Measurements from ENCODE around the gene ELF2.
"Not testable (repeated sequence)": the region's sequence is repeated elsewhere in the genome, so short reads cannot be mapped to it uniquely, and the experiment has no call there.

ELF2 gene

DNA sequence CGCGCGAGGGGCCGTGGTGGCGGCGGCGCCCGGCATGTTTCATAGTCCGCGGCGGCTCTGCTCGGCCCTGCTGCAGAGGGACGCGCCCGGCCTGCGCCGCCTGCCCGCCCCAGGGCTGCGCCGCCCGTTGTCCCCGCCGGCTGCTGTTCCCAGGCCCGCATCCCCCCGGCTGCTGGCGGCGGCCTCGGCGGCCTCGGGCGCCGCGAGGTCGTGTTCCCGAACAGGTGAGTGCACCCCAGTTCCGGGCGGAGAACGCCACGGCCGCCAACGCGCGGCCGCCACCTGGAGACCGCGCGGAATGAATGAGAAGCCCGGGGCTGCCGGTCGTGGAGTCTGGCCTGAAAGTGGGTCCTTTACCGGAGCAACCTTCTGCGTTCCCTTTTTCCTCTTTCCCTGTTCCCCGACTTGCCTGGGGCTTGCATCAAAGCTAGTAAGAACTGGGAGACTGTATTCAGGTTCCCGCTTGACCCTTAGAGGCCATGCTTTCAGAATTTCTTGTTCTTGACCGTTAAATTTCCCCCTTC is 161.0 kb downstream of the ELF2 start:
- peak; percentile 49 for DNase-seq

- peak; percentile 98 for DNase-seq
Observed at GRCh38 chr4:139015269-139015947, 161.6 kb downstream of the ELF2 start, which contains the start of gene NOCT. Gene NOCT (plus strand): TSS chr4:139015781. CDS start chr4:139015982, 201 bp downstream.

- DNase-seq, result peak; percentile 23
Observed at GRCh38 chr4:139014371-139015268, 162.4 kb downstream of the ELF2 start.

GRCh38 chr4:139011225-139011950 is 165.6 kb downstream of the ELF2 start:
- no peak for DNase-seq

DNA sequence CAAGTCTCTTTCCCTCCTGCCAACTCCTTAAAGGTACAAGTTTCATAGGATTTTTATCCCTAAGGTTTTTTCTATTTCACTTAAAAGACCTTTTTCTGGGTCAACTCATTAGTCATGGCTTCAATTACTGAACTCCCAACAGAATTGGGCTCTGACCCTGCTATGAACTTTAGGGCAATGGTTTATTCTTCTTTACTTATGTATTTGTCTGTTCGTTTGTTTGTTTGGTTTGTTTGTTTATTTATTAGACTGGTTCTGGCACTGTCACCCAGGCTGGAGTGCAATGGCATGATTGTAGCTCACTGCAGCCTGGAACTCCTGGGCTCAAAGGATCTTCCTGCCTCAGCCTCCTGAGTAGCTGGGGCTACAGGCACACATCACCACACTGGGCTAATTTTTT is 167.3 kb downstream of the ELF2 start:
- no peak for DNase-seq

GRCh38 chr4:139008278-139008677 is 168.7 kb downstream of the ELF2 start:
- DNase-seq, result not testable (repeated sequence)

DNA sequence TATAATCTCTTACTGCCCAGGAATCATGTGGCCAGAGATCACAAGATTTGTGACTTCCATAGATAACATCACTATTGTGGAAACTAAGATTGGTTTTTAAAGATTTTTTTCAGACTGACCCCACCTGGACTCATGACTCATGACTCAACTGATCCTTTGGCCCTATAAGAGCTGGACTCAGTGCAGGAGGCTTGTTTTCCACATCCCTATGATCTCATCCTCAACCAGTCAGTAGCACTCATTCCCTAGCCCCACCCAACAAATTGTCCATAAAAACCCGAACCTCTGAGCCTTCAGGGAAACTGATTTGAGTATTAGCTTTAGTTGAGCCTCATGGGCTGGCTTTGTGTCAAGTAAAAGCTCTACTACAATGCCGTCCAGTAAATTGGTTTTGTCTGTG is 169.4 kb downstream of the ELF2 start:
- no peak for DNase-seq
